HCEC 1CT (cell line): Measurements from ENCODE around the gene NPIPA2.
"Not testable (repeated sequence)": the region's sequence is repeated elsewhere in the genome, so short reads cannot be mapped to it uniquely, and the experiment has no call there.

ENCODE experiments used
- DNase-seq: peaks from one replicate; pipeline ENCODE4 v3.0.0-alpha.2; 2017

Gene NPIPA2

GRCh38 chr16:14742273-14743128 is at the start of gene NPIPA2:
TSS of gene NPIPA2 (plus strand) at chr16:14742533. CDS start at chr16:14748066, 5,533 bp downstream.
- DNase-seq, result not testable (repeated sequence)

GRCh38 chr16:14694129-14694528 is 48.2 kb upstream of the NPIPA2 start, which contains the start of gene PLA2G10:
TSS of gene PLA2G10 (minus strand) at chr16:14694308. CDS start at chr16:14694229, 79 bp downstream.
- DNase-seq, result not testable (repeated sequence)

GRCh38 chr16:14701859-14702258 is 40.5 kb upstream of the NPIPA2 start:
- not testable (repeated sequence) for DNase-seq

GRCh38 chr16:14702672-14703071 is 39.7 kb upstream of the NPIPA2 start:
- not testable (repeated sequence) for DNase-seq

GRCh38 chr16:14703156-14704011 is 38.9 kb upstream of the NPIPA2 start, which contains the start of gene NPIPA3:
TSS of gene NPIPA3 (plus strand) at chr16:14703411. CDS start at chr16:14708944, 5,533 bp downstream.
- DNase-seq, result not testable (repeated sequence)

DNA sequence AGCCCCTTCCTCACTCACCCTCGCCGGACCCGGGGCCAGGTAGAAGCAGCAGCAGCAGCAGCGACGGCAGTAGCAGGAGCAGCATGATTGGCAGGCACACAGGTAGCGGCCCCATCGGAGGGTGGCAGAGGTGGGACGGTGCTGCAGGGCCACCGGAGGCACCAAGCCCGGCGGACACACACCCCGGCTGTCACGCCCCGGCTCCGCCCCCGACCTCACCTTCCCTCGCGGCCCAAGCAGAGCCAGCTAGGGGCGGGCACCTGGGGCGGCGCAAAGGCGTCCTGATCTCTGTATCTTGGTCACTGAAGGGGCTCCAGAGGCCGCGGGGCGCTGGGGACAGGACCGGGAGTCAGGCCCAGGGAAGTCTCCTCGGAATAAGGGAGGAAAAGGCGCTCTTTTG is 9.1 kb upstream of the NPIPA2 start:
- DNase-seq, result not testable (repeated sequence)

- DNase-seq, result not testable (repeated sequence)
These were observed 1.4 kb upstream of the NPIPA2 start for GRCh38 chr16:14740832-14741385.

- not testable (repeated sequence) for DNase-seq
These were observed 539 bp upstream of the NPIPA2 start for GRCh38 chr16:14741794-14742193.

DNA sequence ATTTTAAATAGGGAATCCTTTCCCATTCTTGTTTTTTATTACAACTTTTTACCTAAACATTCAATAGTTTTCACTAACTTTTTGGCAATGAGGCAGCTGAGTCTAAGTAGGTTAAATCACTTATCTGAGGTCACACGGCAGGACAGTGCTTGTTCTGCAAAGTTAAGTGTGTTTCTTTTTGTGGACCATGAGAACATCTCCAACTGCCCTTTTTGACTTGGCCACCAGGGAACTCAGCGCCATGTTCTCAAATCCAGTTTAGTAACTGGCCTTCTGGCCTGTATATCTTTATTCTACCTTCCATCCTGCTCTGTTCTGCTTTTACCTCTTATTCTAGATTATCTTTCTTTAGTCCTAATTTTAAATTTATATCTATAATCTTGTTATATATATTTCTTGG is 31.3 kb downstream of the NPIPA2 start:
- not testable (repeated sequence) for DNase-seq

- not testable (repeated sequence) for DNase-seq
These were observed 33.3 kb downstream of the NPIPA2 start for GRCh38 chr16:14775624-14776023.

- DNase-seq, result not testable (repeated sequence)
These were observed 34.4 kb downstream of the NPIPA2 start for GRCh38 chr16:14776763-14777162.

DNA sequence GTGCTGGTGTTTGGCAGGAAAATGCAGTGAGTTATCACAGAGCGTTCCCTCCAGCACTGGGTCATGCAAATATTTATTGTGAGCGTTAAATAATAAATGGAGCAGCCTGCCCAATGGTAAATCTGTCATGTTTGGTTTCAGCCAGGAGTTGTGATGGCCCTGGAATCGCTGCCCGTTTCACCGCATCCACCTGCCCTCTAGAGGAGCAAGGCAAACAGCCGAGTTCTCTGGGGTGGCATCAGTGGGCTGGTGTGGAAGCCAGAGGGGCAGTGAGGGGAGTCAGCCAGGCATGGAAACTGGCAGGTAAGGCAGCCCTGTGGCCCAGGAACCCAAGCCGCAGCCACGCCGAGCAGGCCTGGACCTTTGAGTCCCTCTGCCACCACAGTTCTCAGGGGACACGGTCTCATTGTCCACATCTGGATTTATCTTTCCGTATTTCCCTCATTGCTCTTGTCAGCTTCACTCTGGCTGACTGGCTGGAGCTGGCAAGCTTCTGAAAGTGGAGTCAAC is 37.1 kb downstream of the NPIPA2 start:
- DNase-seq, result not testable (repeated sequence)

GRCh38 chr16:14786180-14786579 is 43.8 kb downstream of the NPIPA2 start:
- not testable (repeated sequence) for DNase-seq

GRCh38 chr16:14789577-14789976 is 47.2 kb downstream of the NPIPA2 start:
- not testable (repeated sequence) for DNase-seq

DNA sequence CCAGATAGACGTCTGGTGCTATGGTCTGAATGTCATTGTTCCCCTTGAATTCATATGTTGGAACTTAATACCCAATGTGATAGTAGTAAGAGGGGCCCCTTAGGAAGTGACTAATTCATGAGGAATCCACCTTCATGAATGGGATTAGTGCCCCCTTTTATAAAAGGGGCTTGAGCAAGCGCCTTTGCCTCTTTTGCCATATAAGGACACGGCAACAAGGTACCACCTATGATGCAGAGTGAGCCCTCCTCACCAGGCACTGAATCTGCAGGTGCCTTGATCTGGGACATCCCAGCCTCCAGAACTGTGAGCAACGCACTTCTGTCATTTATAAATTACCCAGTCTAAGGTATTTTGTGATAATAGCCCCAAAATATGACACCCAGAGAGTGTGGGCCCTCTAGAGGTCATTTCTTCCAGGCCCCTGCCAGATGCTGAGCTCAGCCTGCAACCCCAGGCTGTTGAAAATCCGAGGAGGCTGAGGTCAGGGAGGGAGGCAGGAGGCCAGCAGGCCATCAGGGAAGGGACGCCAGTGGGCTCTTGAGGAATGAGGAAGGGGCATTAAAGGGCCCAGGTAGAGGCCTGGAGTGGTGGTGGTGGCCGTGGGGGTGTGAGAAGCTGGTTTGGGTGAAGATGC is 48.1 kb downstream of the NPIPA2 start:
- DNase-seq, result not testable (repeated sequence)

DNA sequence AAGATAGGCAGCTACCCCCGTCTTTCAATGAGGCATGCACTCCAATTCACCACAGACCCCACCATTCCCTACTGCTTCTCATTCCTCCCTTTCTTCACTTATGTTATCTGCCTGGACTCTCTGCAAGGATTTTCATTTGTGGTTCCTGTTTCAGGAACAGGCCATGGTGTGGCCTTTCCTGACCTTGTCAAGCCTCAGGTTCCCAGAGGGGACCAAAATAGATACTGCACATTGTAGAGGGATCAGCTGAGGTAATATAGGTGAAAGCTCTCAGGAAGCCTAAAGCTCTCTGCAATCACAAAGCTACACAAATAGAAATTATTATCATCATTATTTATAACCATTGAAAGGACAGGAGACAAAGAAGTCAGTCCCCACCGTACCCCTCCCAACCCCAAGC is 50.6 kb downstream of the NPIPA2 start:
- DNase-seq, result not testable (repeated sequence)

- not testable (repeated sequence) for DNase-seq
These were observed 55.2 kb downstream of the NPIPA2 start for GRCh38 chr16:14797558-14797957.

DNA sequence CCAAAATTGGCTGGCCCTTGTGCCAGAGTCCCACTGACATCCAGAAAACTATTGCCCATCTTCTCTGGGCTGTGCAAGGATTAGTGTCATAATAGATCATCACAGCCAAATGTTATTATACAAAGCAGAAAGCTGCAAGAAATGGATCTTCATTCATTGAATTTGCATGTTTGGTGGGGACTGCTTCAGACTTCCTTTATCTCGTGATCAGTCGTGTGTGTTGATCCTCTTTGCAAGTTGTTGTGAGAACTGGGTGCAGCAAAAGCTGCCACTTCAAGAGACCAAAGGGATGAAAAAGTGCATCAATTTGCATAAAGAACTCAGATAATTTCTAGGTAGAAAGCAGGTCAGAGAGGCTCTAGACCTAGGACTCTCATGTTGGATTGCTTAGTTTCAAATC is 61.2 kb downstream of the NPIPA2 start:
- not testable (repeated sequence) for DNase-seq

GRCh38 chr16:14807184-14807678 is 64.9 kb downstream of the NPIPA2 start:
- not testable (repeated sequence) for DNase-seq

DNA sequence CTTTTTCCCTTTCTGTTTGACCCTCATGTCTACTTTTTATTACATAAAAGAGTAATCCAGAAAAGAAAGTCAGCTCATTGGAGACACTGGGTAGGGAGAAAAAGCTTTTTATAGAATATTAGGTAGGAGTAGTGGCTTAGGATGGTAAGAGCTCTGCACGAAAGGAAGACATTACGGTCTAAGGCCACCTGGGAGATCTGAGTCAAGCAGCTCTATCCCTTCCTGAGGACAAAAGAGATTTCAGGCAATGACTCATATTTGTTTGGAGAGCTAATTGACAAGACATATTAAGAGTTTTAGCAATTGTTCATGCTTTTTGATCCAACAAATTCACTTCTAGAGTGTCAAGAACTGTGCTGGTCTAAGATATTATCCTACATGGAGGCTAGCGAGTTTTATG is 71.6 kb downstream of the NPIPA2 start:
- not testable (repeated sequence) for DNase-seq
